ENCODE results near the gene POLR2C.

POLR2C gene

GRCh38 chr16:57479205-57479975 is 16.9 kb downstream of the POLR2C start:
- Histone ChIP-seq H3K4me1 (ENCODE audit: insufficient read depth, low read length) (peaks cover 20% of the 10 kb centered on the region), H3K9me3 (ENCODE audit: control insufficient read depth, insufficient read depth, low read length) (no peaks in the 10 kb centered on the region), H3K9ac (ENCODE audit: low read depth, low read length) (peak overlapping the region; percentile 41; the same call in 1 of the 2 replicates), H3K36me3 (ENCODE audit: insufficient read depth, low read length) (no peaks in the 10 kb centered on the region)

GRCh38 chr16:57479976-57480753 is 17.7 kb downstream of the POLR2C start:
- Histone ChIP-seq H3K36me3 (ENCODE audit: insufficient read depth, low read length) (no peaks in the 10 kb centered on the region), H3K4me1 (ENCODE audit: insufficient read depth, low read length) (peaks cover 20% of the 10 kb centered on the region), H3K9me3 (ENCODE audit: control insufficient read depth, insufficient read depth, low read length) (no peaks in the 10 kb centered on the region), H3K9ac (ENCODE audit: low read depth, low read length) (peak overlapping the region; percentile 41; the same call in 1 of the 2 replicates)

GRCh38 chr16:57480754-57481230 is 18.3 kb downstream of the POLR2C start:
- Histone ChIP-seq H3K4me1 (ENCODE audit: insufficient read depth, low read length) (peaks cover 20% of the 10 kb centered on the region), H3K9ac (ENCODE audit: low read depth, low read length) (no peak overlapping the region), H3K36me3 (ENCODE audit: insufficient read depth, low read length) (no peaks in the 10 kb centered on the region), H3K9me3 (ENCODE audit: control insufficient read depth, insufficient read depth, low read length) (no peaks in the 10 kb centered on the region)

GRCh38 chr16:57481421-57481820 is 18.9 kb downstream of the POLR2C start:
- Histone ChIP-seq H3K9ac (ENCODE audit: low read depth, low read length) (no peak overlapping the region), H3K4me1 (ENCODE audit: insufficient read depth, low read length) (peaks cover 15% of the 10 kb centered on the region), H3K36me3 (ENCODE audit: insufficient read depth, low read length) (no peaks in the 10 kb centered on the region), H3K9me3 (ENCODE audit: control insufficient read depth, insufficient read depth, low read length) (no peaks in the 10 kb centered on the region)

DNA sequence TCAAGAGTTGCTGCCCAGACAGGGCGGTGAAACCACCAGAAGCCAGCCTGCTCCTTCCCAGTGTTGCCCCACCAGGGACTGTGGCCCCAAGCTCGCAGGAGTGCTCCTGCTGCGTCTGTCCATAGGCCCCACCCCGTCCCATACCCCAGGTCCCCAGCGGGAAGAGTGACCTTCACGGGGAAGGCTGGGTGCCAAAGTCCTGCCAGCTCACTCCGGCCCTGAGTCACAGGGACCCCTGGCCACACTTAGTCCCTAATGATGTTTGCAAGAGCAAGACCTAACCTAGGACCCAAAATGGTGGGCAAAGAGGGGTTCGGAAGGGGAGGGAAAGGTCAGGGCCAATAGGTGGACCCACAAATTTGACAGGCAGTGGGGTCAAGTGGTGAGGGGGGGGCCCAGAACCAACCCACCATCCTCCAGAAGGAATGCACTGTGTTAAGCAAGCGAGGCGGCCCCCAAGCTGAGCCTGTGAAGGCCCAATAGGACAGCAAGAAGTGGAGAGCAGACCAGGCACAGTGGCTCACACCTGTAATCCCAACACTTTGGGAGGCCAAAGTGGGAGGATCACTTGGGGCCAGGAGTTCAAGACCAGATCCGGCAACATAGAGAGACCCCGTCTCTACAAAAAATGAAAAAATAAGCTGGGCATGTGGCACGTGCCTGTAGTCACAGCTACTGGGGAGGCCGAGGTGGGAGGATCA is 20.5 kb downstream of the POLR2C start:
- no peaks in the 10 kb centered on the region for H3K36me3 ChIP-seq (ENCODE audit: insufficient read depth, low read length)
- H3K4me1 ChIP-seq (ENCODE audit: insufficient read depth, low read length): peaks cover 6% of the 10 kb centered on the region; the same call in 1 of the 2 replicates
- no peaks in the 10 kb centered on the region for H3K9me3 ChIP-seq (ENCODE audit: control insufficient read depth, insufficient read depth, low read length)

GRCh38 chr16:57483725-57484514 is 21.4 kb downstream of the POLR2C start:
- H3K9ac ChIP-seq (ENCODE audit: low read depth, low read length): no peak overlapping the region
- no peaks in the 10 kb centered on the region for H3K36me3 ChIP-seq (ENCODE audit: insufficient read depth, low read length)
- peaks cover 6% of the 10 kb centered on the region; the same call in 1 of the 2 replicates for H3K4me1 ChIP-seq (ENCODE audit: insufficient read depth, low read length)
- no peaks in the 10 kb centered on the region for H3K9me3 ChIP-seq (ENCODE audit: control insufficient read depth, insufficient read depth, low read length)

More for the DNA sequence above, 20.5 kb downstream of the POLR2C start:
- H3K9ac ChIP-seq (ENCODE audit: low read depth, low read length): no peak overlapping the region

DNA sequence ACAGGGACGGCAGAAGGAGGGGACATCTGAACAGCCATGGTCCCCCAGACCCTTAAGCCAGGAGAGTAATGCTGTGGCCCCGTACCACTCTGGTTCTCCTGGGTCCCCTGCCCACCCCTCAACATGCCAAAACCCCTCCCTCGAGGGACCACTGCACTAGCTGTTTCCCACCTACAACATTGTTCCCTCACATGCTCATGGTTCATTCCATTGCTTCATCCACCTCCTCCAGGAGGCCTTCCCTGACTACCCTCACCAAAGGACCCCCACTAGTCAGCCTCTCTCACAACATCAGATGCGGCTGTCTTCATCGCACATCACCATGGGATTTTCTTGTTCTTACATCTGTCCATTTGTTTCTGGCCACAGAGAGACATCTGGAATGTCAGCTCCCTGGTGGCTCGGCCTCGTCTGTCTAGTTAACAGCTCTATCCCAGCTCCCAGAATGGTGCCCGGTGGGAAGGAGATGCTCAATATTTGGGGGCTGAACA is 22.1 kb downstream of the POLR2C start:
- H3K4me1 ChIP-seq (ENCODE audit: insufficient read depth, low read length): peaks cover 6% of the 10 kb centered on the region; the same call in 1 of the 2 replicates
- no peaks in the 10 kb centered on the region for H3K9me3 ChIP-seq (ENCODE audit: control insufficient read depth, insufficient read depth, low read length)

DNA sequence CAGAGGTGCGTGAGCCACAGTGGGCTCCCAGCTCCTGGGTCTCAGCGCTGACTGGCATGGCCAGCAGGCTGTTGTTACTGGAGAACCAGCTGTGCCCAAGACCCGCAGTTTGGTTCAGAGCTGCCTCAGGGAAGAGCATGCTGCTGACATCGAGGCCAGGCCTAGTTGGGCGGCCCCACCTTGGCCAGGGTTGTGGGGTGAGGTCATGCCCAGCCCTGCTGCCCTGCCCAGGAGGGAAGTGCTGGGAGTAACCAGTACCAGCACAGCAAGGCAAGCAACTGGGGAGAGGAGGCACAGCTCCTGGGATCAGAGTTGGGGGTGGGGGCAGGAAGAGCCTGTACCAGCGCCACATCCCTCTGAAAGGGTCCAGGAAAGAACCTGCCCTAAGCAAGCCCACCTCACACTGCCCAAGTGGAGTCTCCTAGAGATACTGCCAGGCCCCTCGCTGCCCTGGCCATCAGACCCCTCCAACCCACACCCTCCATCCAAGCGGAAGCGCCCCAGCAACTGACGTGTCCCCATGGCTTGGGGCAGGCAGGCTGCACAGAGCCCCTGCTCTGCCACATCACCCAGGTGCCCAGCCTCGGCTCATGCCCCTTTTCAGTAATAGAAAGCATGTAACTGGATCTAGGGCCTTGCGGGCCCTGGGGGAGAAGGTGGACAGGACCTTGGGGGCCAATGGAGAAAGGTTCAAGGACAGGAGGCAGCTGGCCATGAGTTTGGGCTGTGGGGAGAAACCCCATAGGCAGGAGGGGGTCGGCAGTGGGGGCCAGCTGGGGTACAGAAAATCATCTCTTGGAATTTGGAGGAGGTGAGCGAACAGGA is 22.8 kb downstream of the POLR2C start:
- Histone ChIP-seq H3K4me1 (ENCODE audit: insufficient read depth, low read length) (peaks cover 6% of the 10 kb centered on the region; the same call in 1 of the 2 replicates), H3K9ac (ENCODE audit: low read depth, low read length) (peak overlapping the region; percentile 79; the same call in 1 of the 2 replicates), H3K36me3 (ENCODE audit: insufficient read depth, low read length) (no peaks in the 10 kb centered on the region), H3K9me3 (ENCODE audit: control insufficient read depth, insufficient read depth, low read length) (no peaks in the 10 kb centered on the region)

More for the DNA sequence above, 22.1 kb downstream of the POLR2C start:
- Histone ChIP-seq H3K36me3 (ENCODE audit: insufficient read depth, low read length) (no peaks in the 10 kb centered on the region), H3K9ac (ENCODE audit: low read depth, low read length) (no peak overlapping the region)

DNA sequence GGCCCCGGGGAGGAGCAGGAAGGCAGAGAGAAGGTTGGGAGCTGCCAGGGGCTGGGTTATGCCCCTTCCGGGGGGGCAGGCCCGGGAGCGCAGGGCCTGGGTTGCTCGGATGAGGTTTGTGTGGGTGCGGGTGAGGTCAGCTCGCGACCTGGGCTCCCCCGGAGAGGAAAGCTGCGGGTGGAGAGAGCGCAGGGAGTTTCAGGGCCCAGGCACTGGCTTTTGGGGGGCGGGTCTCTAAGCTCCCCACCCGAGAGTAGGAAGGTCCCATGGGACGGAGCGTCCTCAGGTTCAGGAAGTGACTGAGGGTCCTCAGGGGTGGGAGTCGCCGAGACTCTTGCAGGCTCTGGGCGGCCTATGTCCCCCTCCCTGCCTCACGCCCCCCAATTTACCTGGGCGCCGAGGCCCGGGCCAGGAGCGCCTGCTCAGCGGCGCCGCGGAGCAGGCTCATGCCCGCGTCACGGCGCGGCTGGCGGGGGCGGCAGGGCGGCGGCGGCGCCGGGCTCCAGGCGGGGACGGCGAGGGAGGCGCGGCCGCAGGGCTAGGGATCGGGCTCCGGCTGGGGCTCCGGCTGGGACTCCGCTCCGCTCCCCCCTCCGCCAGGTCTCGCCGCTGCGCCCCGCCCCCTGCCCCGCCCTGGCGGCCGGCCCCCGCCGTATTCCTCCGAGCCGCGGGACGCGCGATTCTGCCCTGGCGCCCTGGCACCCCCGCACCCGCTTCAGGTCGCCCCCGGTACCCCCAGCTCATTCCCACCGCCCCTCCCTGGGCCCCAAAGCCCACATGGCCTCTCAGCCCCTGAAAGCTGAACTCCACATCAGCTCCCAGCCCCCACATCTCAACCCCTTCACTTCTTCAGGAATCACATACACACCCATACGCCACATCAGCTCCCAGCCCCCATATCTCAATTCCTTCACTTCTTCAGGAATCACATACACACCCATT is 23.7 kb downstream of the POLR2C start, which contains the start of gene DOK4:
TSS of gene DOK4 (minus strand) at position 578 of the 942 bp plus-strand sequence. CDS start 6,986 bp downstream, outside the sequence.
- Histone ChIP-seq H3K9me3 (ENCODE audit: control insufficient read depth, insufficient read depth, low read length) (no peaks in the 10 kb centered on the region), H3K9ac (ENCODE audit: low read depth, low read length) (peak within 1 kb of the TSS; percentile 79), H3K36me3 (ENCODE audit: insufficient read depth, low read length) (no peaks in the 10 kb centered on the region), H3K4me1 (ENCODE audit: insufficient read depth, low read length) (peaks cover 6% of the 10 kb centered on the region; the same call in 1 of the 2 replicates)

GRCh38 chr16:57486858-57487834 is 24.7 kb downstream of the POLR2C start:
- H3K9ac ChIP-seq (ENCODE audit: low read depth, low read length): no peak overlapping the region

GRCh38 chr16:57489229-57489628 is 26.8 kb downstream of the POLR2C start:
- Histone ChIP-seq H3K4me1 (ENCODE audit: insufficient read depth, low read length) (peaks cover 6% of the 10 kb centered on the region; the same call in 1 of the 2 replicates), H3K9ac (ENCODE audit: low read depth, low read length) (no peak overlapping the region), H3K36me3 (ENCODE audit: insufficient read depth, low read length) (no peaks in the 10 kb centered on the region), H3K9me3 (ENCODE audit: control insufficient read depth, insufficient read depth, low read length) (no peaks in the 10 kb centered on the region)

More at GRCh38 chr16:57486858-57487834, 24.7 kb downstream of the POLR2C start:
- Histone ChIP-seq H3K4me1 (ENCODE audit: insufficient read depth, low read length) (peaks cover 6% of the 10 kb centered on the region; the same call in 1 of the 2 replicates), H3K9me3 (ENCODE audit: control insufficient read depth, insufficient read depth, low read length) (no peaks in the 10 kb centered on the region), H3K36me3 (ENCODE audit: insufficient read depth, low read length) (no peaks in the 10 kb centered on the region)
